Stomach (tissue), 9 donors: Measurements from ENCODE around the gene RAMP1. TPM values are rescaled to one million over a fixed set of nuclear protein-coding genes. Genes with fewer than 3 reads are reported as not detected.

Source experiments
- DNase-seq, 2 donors: peaks; one replicate each; pipeline versions ENCODE4 v3.0.0 to v3.0.0-alpha.2; 2013 to 2019
- H3K27ac ChIP-seq, 5 donors: fragments of 200-600 bp in 4 of 5; sonication (generic) in 4 of 5; one replicate each; pipeline ENCODE4 v1.5.1; 2013 to 2019; ENCODE audit warnings: mild to moderate bottlenecking in 1 of 5, moderate library complexity in 1 of 5
- H3K27me3 ChIP-seq, 3 donors: fragments of 200-600 bp; sonication (generic); one replicate each; pipeline ENCODE4 v1.5.1; 2017 to 2019; ENCODE audit warnings: mixed run types in 1 of 3
- H3K36me3 ChIP-seq, 4 donors: fragments of 200-600 bp; sonication (generic); 1 replicate in 3 of 4; 2 replicates in 1 of 4; pipeline ENCODE4 v1.5.1; 2016 to 2019
- H3K4me1 ChIP-seq, 4 donors: fragments of 200-600 bp; sonication (generic); one replicate each; pipeline ENCODE4 v1.5.1; 2016 to 2019
- H3K4me3 ChIP-seq, 4 donors: fragments of 200-600 bp; sonication (generic) in 3 of 4; one replicate each; pipeline ENCODE4 v1.5.1; 2016 to 2019; ENCODE audit warnings: mild to moderate bottlenecking in 1 of 4
- H3K9me3 ChIP-seq, 4 donors: fragments of 200-600 bp; sonication (generic); one replicate each; pipeline ENCODE4 v1.5.1; 2016 to 2019
- EP300 ChIP-seq: sonication (generic); formaldehyde crosslinking; IDR thresholded peaks from one replicate; pipeline ENCODE4 v1.6.1; 2017; ENCODE audit warnings: antibody characterized with exemption
- POLR2A ChIP-seq, 4 donors: fragments of 450-650 bp; IDR thresholded peaks; one replicate each; pipeline ENCODE4 v1.6.1; 2016; ENCODE audit warnings: antibody characterized with exemption in 4 of 4, control low read depth in 2 of 4, mild to moderate bottlenecking in 1 of 4, moderate library complexity in 1 of 4
- POLR2AphosphoS5 ChIP-seq, 3 donors: sonication (generic); formaldehyde crosslinking; IDR thresholded peaks; one replicate each; pipeline ENCODE4 v1.6.1; 2016; ENCODE audit warnings: antibody characterized with exemption in 3 of 3
- WGBS, 5 donors: extraction: QIAGEN DNeasy Blood & Tissue Kit in 3 of 5; methylation state at CpG; one replicate each; pipeline versions ENCODE4 v1.1.5 to v1.1.7; 2013 to 2018; 5-methylcytosine and 5-hydroxymethylcytosine counted together
- intact Hi-C: fragments of 100-400 bp; cut with DNase I; formaldehyde crosslinking; loops from one replicate; pipeline ENCODE4 v1.15.1; 2023; ENCODE audit warnings: low total_unique reads
- polyA plus RNA-seq, 3 donors: library from polyadenylated mRNA; stranded (reverse); fragments of 200-250 nt; gene quantifications; one replicate each; pipeline ENCODE4 v1.2.3, GENCODE V29; 2013
- total RNA-seq, 5 donors: library from RNA; depleted of rRNA; stranded (reverse); fragments of >200 nt; gene quantifications; one replicate each; pipeline versions ENCODE4 v1.1.0 to v1.2.3, GENCODE V29; 2014 to 2016
- TF ChIP-seq, protein P1 (sequence below), 7 experiments: fragments of 450-650 bp in 4 of 7; fragments of 200-600 bp in 3 of 7; sonication (generic) in 3 of 7; IDR thresholded peaks; one replicate each; pipeline ENCODE4 v1.5.1; 2016 to 2019; ENCODE audit warnings: antibody characterized with exemption in 7 of 7, control low read depth in 2 of 7, mild to moderate bottlenecking in 1 of 7
- donor health status: healthy with polysubstance abuse.
- donor health status: Bipolar disorder and iron deficiency.
- donor health status: healthy.

RAMP1 gene
- total and polyA plus RNA-seq, 8 donors: 0.87 to 113 (median 31.8) TPM

DNA sequence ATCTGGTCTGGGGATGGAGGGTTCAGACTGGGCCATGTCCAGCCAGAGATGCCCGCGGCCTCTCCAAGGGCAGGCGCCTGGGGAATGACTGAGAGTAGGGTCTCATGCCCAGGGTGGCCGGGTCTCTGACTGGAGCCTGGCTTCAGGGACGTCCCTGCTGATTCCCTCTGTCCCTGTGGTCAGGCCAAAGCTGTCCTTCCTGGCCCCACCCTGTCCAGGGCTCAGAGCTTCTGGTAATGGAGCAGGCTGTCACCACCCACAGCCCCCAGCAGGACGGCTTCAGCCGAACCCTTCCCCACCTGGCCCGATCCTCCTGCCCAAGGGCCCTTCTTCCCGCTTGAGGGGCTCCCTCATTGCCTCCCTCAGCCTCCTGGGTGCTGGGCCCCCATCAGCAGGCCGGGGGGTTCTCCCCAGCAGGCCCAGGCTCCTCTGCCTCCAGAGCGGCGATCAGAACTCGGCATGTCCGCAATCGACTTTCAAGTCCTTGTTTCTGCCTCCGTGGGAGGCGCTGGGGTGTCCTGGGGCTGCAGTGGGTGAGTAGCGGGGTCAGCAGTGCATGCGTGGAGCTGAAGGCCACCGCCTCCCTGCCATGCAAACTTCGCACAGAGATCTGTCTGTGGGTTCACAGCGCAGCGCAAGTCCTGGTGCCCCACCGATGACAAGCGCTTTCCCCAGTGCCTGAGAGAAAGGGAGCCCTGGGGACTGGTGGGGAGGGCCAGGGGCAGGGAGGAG is 18.3 kb downstream of the RAMP1 start:
- WGBS, 5 donors: 92 to 95% (median 94%) methylated on average over 25 of the region's 25 CpGs
- H3K36me3 ChIP-seq: peaks cover 0 to 19% (median 5%) of the 10 kb centered on the region in 4 donors
- no peaks in the 10 kb centered on the region for H3K27me3 ChIP-seq
- no peaks in the 10 kb centered on the region for H3K9me3 ChIP-seq
- H3K4me1 ChIP-seq: peaks cover 0 to 52% (median 26%) of the 10 kb centered on the region in 4 donors
- TF ChIP-seq POLR2A (IDR thresholded peaks at IDR 0.05): no peak
- TF ChIP-seq, protein P1, sequence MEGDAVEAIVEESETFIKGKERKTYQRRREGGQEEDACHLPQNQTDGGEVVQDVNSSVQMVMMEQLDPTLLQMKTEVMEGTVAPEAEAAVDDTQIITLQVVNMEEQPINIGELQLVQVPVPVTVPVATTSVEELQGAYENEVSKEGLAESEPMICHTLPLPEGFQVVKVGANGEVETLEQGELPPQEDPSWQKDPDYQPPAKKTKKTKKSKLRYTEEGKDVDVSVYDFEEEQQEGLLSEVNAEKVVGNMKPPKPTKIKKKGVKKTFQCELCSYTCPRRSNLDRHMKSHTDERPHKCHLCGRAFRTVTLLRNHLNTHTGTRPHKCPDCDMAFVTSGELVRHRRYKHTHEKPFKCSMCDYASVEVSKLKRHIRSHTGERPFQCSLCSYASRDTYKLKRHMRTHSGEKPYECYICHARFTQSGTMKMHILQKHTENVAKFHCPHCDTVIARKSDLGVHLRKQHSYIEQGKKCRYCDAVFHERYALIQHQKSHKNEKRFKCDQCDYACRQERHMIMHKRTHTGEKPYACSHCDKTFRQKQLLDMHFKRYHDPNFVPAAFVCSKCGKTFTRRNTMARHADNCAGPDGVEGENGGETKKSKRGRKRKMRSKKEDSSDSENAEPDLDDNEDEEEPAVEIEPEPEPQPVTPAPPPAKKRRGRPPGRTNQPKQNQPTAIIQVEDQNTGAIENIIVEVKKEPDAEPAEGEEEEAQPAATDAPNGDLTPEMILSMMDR (IDR thresholded peaks at IDR 0.05): no peak
- no peak for TF ChIP-seq POLR2AphosphoS5 (IDR thresholded peaks at IDR 0.05)
- no peak for TF ChIP-seq EP300
- no peak overlapping the region for H3K4me3 ChIP-seq
- no peak for DNase-seq
- intact Hi-C loops: no loop called here
- peak overlapping the region in 2 of 5 donors; percentile 78 to 93 for H3K27ac ChIP-seq

- WGBS, 5 donors: 87 to 90% (median 88%) methylated on average over 14 of the region's 14 CpGs
- no peaks in the 10 kb centered on the region for H3K9me3 ChIP-seq
- intact Hi-C loops: no loop called here
- H3K4me1 ChIP-seq: peaks cover 0 to 45% (median 22%) of the 10 kb centered on the region in 4 donors
- peaks cover 0 to 19% (median 5%) of the 10 kb centered on the region in 4 donors for H3K36me3 ChIP-seq
- H3K27me3 ChIP-seq: no peaks in the 10 kb centered on the region
- TF ChIP-seq EP300: no peak
- peak overlapping the region in 2 of 5 donors; percentile 78 to 93 for H3K27ac ChIP-seq
- no peak overlapping the region for H3K4me3 ChIP-seq
- DNase-seq: peak in 1 of 2 donors; percentile 9
These were observed 19.1 kb downstream of the RAMP1 start for GRCh38 chr2:237878321-237879057.

DNA sequence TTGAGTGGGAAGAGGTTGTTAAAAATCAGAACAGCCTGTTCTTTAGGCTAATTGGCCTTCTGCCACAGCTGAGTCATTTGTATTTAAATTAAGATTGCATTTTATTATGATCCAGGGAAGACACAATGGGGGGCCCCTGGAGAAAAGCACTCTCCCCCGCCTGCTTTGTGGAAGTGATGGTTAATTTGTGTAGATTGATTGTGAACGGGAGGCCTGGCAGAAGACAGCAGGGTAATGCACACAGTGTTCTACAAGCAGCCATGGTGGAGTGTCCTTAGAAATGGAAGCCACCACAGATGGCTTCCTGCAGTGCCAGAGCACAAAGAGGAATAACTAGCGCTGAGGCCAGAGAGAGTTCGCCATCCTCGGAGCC is 19.6 kb downstream of the RAMP1 start:
- H3K9me3 ChIP-seq: no peaks in the 10 kb centered on the region
- peaks cover 0 to 41% (median 19%) of the 10 kb centered on the region in 4 donors for H3K4me1 ChIP-seq
- peaks cover 0 to 19% (median 5%) of the 10 kb centered on the region in 4 donors for H3K36me3 ChIP-seq
- intact Hi-C loops: no loop called here
- H3K4me3 ChIP-seq: no peak overlapping the region
- H3K27ac ChIP-seq: peak overlapping the region in 2 of 5 donors; percentile 78 to 93
- 87 to 96% (median 93%) methylated on average over 5 of the region's 5 CpGs for WGBS, 5 donors
- TF ChIP-seq EP300: no peak
- DNase-seq: no peak
- H3K27me3 ChIP-seq: no peaks in the 10 kb centered on the region

GRCh38 chr2:237879991-237880560 is 20.7 kb downstream of the RAMP1 start:
- Histone ChIP-seq H3K27ac (peak overlapping the region in 1 of 5 donors; percentile 51), H3K27me3 (no peaks in the 10 kb centered on the region), H3K4me3 (no peak overlapping the region), H3K36me3 (peaks cover 0 to 19% (median 5%) of the 10 kb centered on the region in 4 donors), H3K9me3 (no peaks in the 10 kb centered on the region), H3K4me1 (peaks cover 0 to 41% (median 16%) of the 10 kb centered on the region in 4 donors)
- no peak for DNase-seq
- TF ChIP-seq, protein P1 (IDR thresholded peaks at IDR 0.05): no peak
- TF ChIP-seq EP300 (no peak), POLR2AphosphoS5 (IDR thresholded peaks at IDR 0.05) (no peak), POLR2A (IDR thresholded peaks at IDR 0.05) (no peak)
- WGBS, 5 donors: 93 to 97% (median 96%) methylated on average over 12 of the region's 12 CpGs
- intact Hi-C loops: no loop called here
